K562 (cell line): ENCODE data around the gene FUT6. TPM values are rescaled to one million over a fixed set of nuclear protein-coding genes. Genes with fewer than 3 reads are reported as not detected.

Experiments used
- ATAC-seq: fragments of 200-7000 bp; cut with Tn5 transposase; 3 replicates; pipeline ENCODE4 v1.9.1; 2020; ENCODE audit warnings: moderate library complexity
- BruUV-seq: library from RNA; stranded (reverse); fragments of 400-500 nt; replicated peaks from 2 replicates; lab custom pipeline; 2021; lab: Mats Ljungman, UMichigan
- CTCF ChIA-PET: fragments of 300-600 bp; formaldehyde crosslinking; extraction: SDS; loops from one replicate; lab custom pipeline; 2021; ENCODE audit warnings: low intra/inter-chr PET ratio; lab: Yijun Ruan, JAX
- POLR2A ChIA-PET: fragments of 300-600, 350-650 bp; sonication (Branson Sonifier 250); formaldehyde crosslinking; extraction: SDS; loops from one replicate; lab custom pipeline; 2021; ENCODE audit warnings: antibody characterized with exemption, inconsistent platforms; lab: Yijun Ruan, JAX
- DNase-seq, 4 experiments: peaks; one replicate each; pipeline versions ENCODE4 v3.0.0 to v3.0.0-alpha.2; 2011 to 2018; ENCODE audit warnings: low spot score in 3 of 4, mixed read lengths in 3 of 4; ENCODE audit errors: extremely low read depth in 1 of 4
- FAIRE-seq: peaks from 2 replicates; lab custom pipeline; 2011; peaks lifted over from hg19 to GRCh38; lab: Jason Lieb, UNC
- H2AFZ ChIP-seq: 2 replicates; pipeline ENCODE4 v1.6.0; 2011; ENCODE audit warnings: low read depth, low read length, control low read depth, inconsistent platforms
- H3K27ac ChIP-seq: fragments of 200-600 bp; 3 replicates; pipeline ENCODE4 v1.8.0; 2011; ENCODE audit warnings: low read depth, mild to moderate bottlenecking, control low read depth, inconsistent platforms, low read length, moderate library complexity, mixed read lengths; ENCODE audit errors: extremely low read depth
- H3K27me3 ChIP-seq, 2 experiments: fragments of 300-600 bp in 1 of 2; 2 replicates in 1 of 2; 3 replicates in 1 of 2; pipeline versions ENCODE4 v1.6.0 to v1.8.0; 2011; ENCODE audit warnings: inconsistent platforms in 2 of 2, low read length in 2 of 2, mild to moderate bottlenecking in 1 of 2, mixed read lengths in 1 of 2, moderate library complexity in 1 of 2; ENCODE audit not compliant: control insufficient read depth in 2 of 2, insufficient read depth in 2 of 2
- H3K36me3 ChIP-seq: fragments of 300-600 bp; 3 replicates; pipeline ENCODE4 v1.8.0; 2011; ENCODE audit warnings: mild to moderate bottlenecking, low read length, inconsistent platforms; ENCODE audit not compliant: control insufficient read depth, insufficient read depth
- H3K4me1 ChIP-seq, 2 experiments: fragments of 200-600 bp in 1 of 2; replicated peaks in 1 of 2; 2 replicates in 1 of 2; 3 replicates in 1 of 2; pipeline versions ENCODE4 v1.5.1 to v1.8.0; 2011; ENCODE audit warnings: inconsistent platforms in 2 of 2, low read length in 2 of 2, mild to moderate bottlenecking in 1 of 2, mixed read lengths in 1 of 2, moderate library complexity in 1 of 2; ENCODE audit not compliant: control insufficient read depth in 2 of 2, insufficient read depth in 2 of 2
- H3K4me2 ChIP-seq: 2 replicates; pipeline ENCODE4 v1.6.1; 2011; ENCODE audit warnings: low read length, control low read depth, inconsistent platforms, mixed read lengths; ENCODE audit not compliant: insufficient read depth
- H3K4me3 ChIP-seq: fragments of 200-600 bp; sonication (generic), shearing (Covaris generic); 2 replicates; pipeline ENCODE4 v1.5.1; 2016; ENCODE audit warnings: control low read depth, inconsistent platforms
- H3K79me2 ChIP-seq: fragments of 200-600 bp; 3 replicates; pipeline ENCODE4 v1.8.0; 2011; ENCODE audit warnings: low read length, inconsistent platforms; ENCODE audit not compliant: control insufficient read depth, insufficient read depth
- H3K9ac ChIP-seq, 2 experiments: 2 replicates each; pipeline versions ENCODE4 v1.6.0 to v1.6.1; 2011; ENCODE audit warnings: low read depth in 2 of 2, low read length in 2 of 2, control low read depth in 1 of 2, inconsistent platforms in 1 of 2, mild to moderate bottlenecking in 1 of 2, mixed read lengths in 1 of 2; ENCODE audit not compliant: insufficient read depth in 1 of 2
- H3K9me1 ChIP-seq: one replicate; pipeline ENCODE4 v1.6.0; 2011; ENCODE audit warnings: inconsistent platforms, mild to moderate bottlenecking, low read length, moderate library complexity; ENCODE audit not compliant: control insufficient read depth, insufficient read depth
- H3K9me3 ChIP-seq: replicated peaks from 2 replicates; pipeline ENCODE4 v1.5.1; 2011; ENCODE audit warnings: low read depth, low read length, inconsistent platforms; ENCODE audit not compliant: control insufficient read depth, insufficient read depth
- H4K20me1 ChIP-seq: replicated peaks from 2 replicates; pipeline ENCODE4 v1.6.1; 2011; ENCODE audit warnings: low read length, inconsistent platforms, mixed read lengths; ENCODE audit not compliant: control insufficient read depth, insufficient read depth
- BCOR ChIP-seq: fragments of 450-650 bp; IDR thresholded peaks from 2 replicates; pipeline ENCODE4 v1.6.1; 2016
- NONO ChIP-seq, 2 experiments: fragments of 200-400 bp in 1 of 2; fragments of 450-650 bp in 1 of 2; formaldehyde crosslinking in 1 of 2; IDR thresholded peaks; 2 replicates each; pipeline ENCODE4 v1.6.1; 2017; ENCODE audit warnings: low read depth in 2 of 2, mild to moderate bottlenecking in 2 of 2, moderate library complexity in 2 of 2, low read length in 1 of 2
- POLR2G ChIP-seq: fragments of 200-400 bp; formaldehyde crosslinking; IDR thresholded peaks from 2 replicates; pipeline ENCODE4 v1.6.1; 2017; ENCODE audit warnings: low read depth, mild to moderate bottlenecking, antibody characterized with exemption, low read length, moderate library complexity
- RBFOX2 ChIP-seq: fragments of 200-400 bp; formaldehyde crosslinking; IDR thresholded peaks from 2 replicates; pipeline ENCODE4 v1.6.1; 2017; ENCODE audit warnings: low read depth, mild to moderate bottlenecking, low read length, moderate library complexity
- RBM25 ChIP-seq: fragments of 200-400 bp; formaldehyde crosslinking; IDR thresholded peaks from 2 replicates; pipeline ENCODE4 v1.6.1; 2018; ENCODE audit warnings: low read length, low read depth, moderate library complexity; ENCODE audit not compliant: severe bottlenecking
- SP1 ChIP-seq: sonication (generic); formaldehyde crosslinking; IDR thresholded peaks from 2 replicates; pipeline ENCODE4 v1.8.1; 2022; ENCODE audit warnings: mild to moderate bottlenecking, missing genetic modification reagents
- ZFP36 ChIP-seq: fragments of 150-350 bp; IDR thresholded peaks from 2 replicates; pipeline ENCODE4 v1.6.1; 2018; ENCODE audit warnings: low read length, low read depth; ENCODE audit not compliant: partially characterized antibody
- ZNF23 ChIP-seq: fragments of 250-450 bp; sonication (Bioruptor Pico); IDR thresholded peaks from 2 replicates; pipeline ENCODE4 v1.4.0; 2020; ENCODE audit warnings: mild to moderate bottlenecking
- WGBS: fragments of 100-300 bp; shearing (Covaris generic); methylation state at CpG from one replicate; pipeline ENCODE4 v1.1.6; 2016; ENCODE audit warnings: low coverage, mixed read lengths; ENCODE audit not compliant: insufficient coverage; ENCODE audit errors: missing lambda C conversion rate; 5-methylcytosine and 5-hydroxymethylcytosine counted together
- in situ Hi-C: fragments of 300-500 bp; cut with MboI; formaldehyde crosslinking; loops from 4 replicates; pipeline ENCODE4 v1.15.0; 2018; ENCODE audit warnings: inconsistent platforms, mixed read lengths
- intact Hi-C: fragments of 100-400 bp; cut with micrococcal nuclease; formaldehyde crosslinking; loops from 2 replicates; pipeline ENCODE4 v1.14.2; 2022
- polyA plus RNA-seq, 8 experiments: library from polyadenylated mRNA; depleted of rRNA in 4 of 8; stranded (reverse) in 5 of 8; unstranded in 3 of 8; fragments of >200 nt; fragmentation: Nextera tagmentation in 2 of 8; fragmentation: Illumina TruSeq in 1 of 8; extraction: Ambion mirVana in 2 of 8; extraction: Trizol in 1 of 8; gene quantifications; 2 replicates each; pipeline versions ENCODE4 v1.2.1 to v1.2.3, GENCODE V29; 2011 to 2014; ENCODE audit warnings: inconsistent platforms in 1 of 8, missing spikeins in 1 of 8
- total RNA-seq, 7 experiments: library from RNA; depleted of rRNA in 6 of 7; stranded (reverse); fragments of >200 nt in 6 of 7; fragmentation: Illumina TruSeq in 2 of 7; extraction: Trizol in 2 of 7; gene quantifications; 2 replicates each; pipeline versions ENCODE4 v1.2.1 to v1.2.3, GENCODE V29; 2011 to 2021; ENCODE audit warnings: low replicate concordance in 1 of 7

The FUT6 gene
- total and polyA plus RNA-seq, 9 of the 15 experiments (the other 6 are each of a cell fraction or from before 2014, with no cell fraction given) = 0.04 TPM; not detected in 8

- no TSS peak for BruUV-seq
- Histone ChIP-seq H3K4me2 (no peak within 1 kb of the TSS), H3K9me1 (no peaks in the 10 kb centered on the region), H3K79me2 (peaks cover 8% of the 10 kb centered on the region), H3K4me1 (peaks cover 0 to 52% of the 10 kb centered on the region in 2 experiments; a peak in 2 of 5 replicates), H3K9ac (no peak within 1 kb of the TSS; a peak in 1 of 4 replicates), H3K27ac (no peak within 1 kb of the TSS), H4K20me1 (0 out of 2 replicates have a peak, but pooled peaks cover 4% of the 10 kb centered on the region), H3K27me3 (no peaks in the 10 kb centered on the region; a peak in 1 of 5 replicates), H3K36me3 (peaks cover 63% of the 10 kb centered on the region), H3K9me3 (no peaks in the 10 kb centered on the region), H3K4me3 (no peak within 1 kb of the TSS), H2AFZ (no peak within 1 kb of the TSS)
- FAIRE-seq (no peak), DNase-seq (peak in 2 of 4 experiments; percentile 18 to 29), ATAC-seq (peak; percentile 6; the same call in 2 of the 3 replicates)
- in situ Hi-C loops = no loop called here
- intact Hi-C loops = no loop called here
- 95% methylated on average over 15 of the region's 15 CpGs for WGBS
- ChIA-PET CTCF (no interaction called here), POLR2A (interaction anchor here (0.6 to 1.0 kb wide), 3 partner anchors 95 to 308 kb away, joined by 3 to 4 read pairs (median 3); no protein-coding TSS in a partner anchor)
- peak; percentile 96 for TF ChIP-seq ZFP36
- TF ChIP-seq ZNF23 (CRISPR knock-in tag) = no peak
- TF ChIP-seq BCOR = 0 out of 2 replicates have a peak, but pooled peaks have one; percentile 12
- TF ChIP-seq POLR2G = peak; percentile 52
- TF ChIP-seq RBM25 = peak; percentile 60
- peak; percentile 61 for TF ChIP-seq RBFOX2
- TF ChIP-seq NONO (IDR thresholded peaks at IDR 0.05; ENCODE audit: low read depth in 2 of 2, low read length in 1 of 2) = no peak
- TF ChIP-seq SP1 (CRISPR knock-in tag) = no peak
Measured at GRCh38 chr19:5784581-5785147, 54.8 kb downstream of the FUT6 start, which contains the start of gene PRR22. Gene PRR22, minus strand, starts transcription at chr19:5784746. Its CDS starts 86 bp downstream, at chr19:5784660.
